Stimulated activated CD4-positive, alpha-beta T cell treated with anti-CD3 and anti-CD28 coated beads, Interleukin-15, amount 100 ng/mL, for 1 hour (primary cell): ENCODE measurements around the gene FBXO30.

Experiments
- DNase-seq, 2 donors: peaks; one replicate each; pipeline ENCODE4 v3.0.0-alpha.2; 2020; ENCODE audit warnings: low read depth in 1 of 2, low spot score in 1 of 2

FBXO30 gene

GRCh38 chr6:145814501-145815308 lies at the start of gene FBXO30:
Gene FBXO30, minus strand, starts transcription at chr6:145814795. Its CDS starts 8,390 bp downstream, at chr6:145806405.
- peak; percentile 77 to 85 for DNase-seq

- no peak for DNase-seq
Observed at GRCh38 chr6:145863988-145864616, 49.5 kb upstream of the FBXO30 start.

GRCh38 chr6:145863366-145863765 lies 48.8 kb upstream of the FBXO30 start:
- no peak for DNase-seq

GRCh38 chr6:145860562-145860961 lies 46.0 kb upstream of the FBXO30 start:
- DNase-seq = no peak

- DNase-seq = no peak
Observed at GRCh38 chr6:145850671-145851070, 36.1 kb upstream of the FBXO30 start.

- DNase-seq = no peak
Observed at GRCh38 chr6:145848541-145848940, 33.9 kb upstream of the FBXO30 start.

- DNase-seq = no peak
Observed at GRCh38 chr6:145845557-145845956, 31.0 kb upstream of the FBXO30 start.

- no peak for DNase-seq
Observed at GRCh38 chr6:145844933-145845540, 30.4 kb upstream of the FBXO30 start.

- DNase-seq = no peak
Observed at GRCh38 chr6:145842693-145843546, 28.3 kb upstream of the FBXO30 start.

GRCh38 chr6:145841668-145842067 lies 27.1 kb upstream of the FBXO30 start:
- no peak for DNase-seq

GRCh38 chr6:145839653-145840052 lies 25.1 kb upstream of the FBXO30 start:
- DNase-seq = no peak

GRCh38 chr6:145838305-145838704 lies 23.7 kb upstream of the FBXO30 start:
- no peak for DNase-seq

GRCh38 chr6:145836772-145837171 lies 22.2 kb upstream of the FBXO30 start:
- DNase-seq = no peak

GRCh38 chr6:145836170-145836569 lies 21.6 kb upstream of the FBXO30 start:
- no peak for DNase-seq

- no peak for DNase-seq
Observed at GRCh38 chr6:145830612-145831011, 16.0 kb upstream of the FBXO30 start.

- DNase-seq = no peak
Observed at GRCh38 chr6:145829950-145830349, 15.4 kb upstream of the FBXO30 start.

- DNase-seq = no peak
Observed at GRCh38 chr6:145829102-145829501, 14.5 kb upstream of the FBXO30 start.

GRCh38 chr6:145824344-145824743 lies 9.7 kb upstream of the FBXO30 start:
- DNase-seq = no peak

GRCh38 chr6:145823328-145823944 lies 8.8 kb upstream of the FBXO30 start:
- no peak for DNase-seq

GRCh38 chr6:145822456-145822855 lies 7.9 kb upstream of the FBXO30 start:
- DNase-seq = no peak

- no peak for DNase-seq
Observed at GRCh38 chr6:145819994-145820393, 5.4 kb upstream of the FBXO30 start.
